Activated naive CD4-positive, alpha-beta T cell treated with anti-CD3 and anti-CD28 coated beads, Interleukin-2, amount 10 ng/mL, durations not matched to agents 7 days and 5 days (primary cell): ENCODE measurements around the gene B3GALT6.

Source experiments
- CTCF ChIA-PET: fragments of 350-600 bp; sonication (Branson Sonifier 250); formaldehyde crosslinking; loops from one replicate; lab custom pipeline; 2021; ENCODE audit warnings: antibody characterized with exemption; lab: Charles Lee
- DNase-seq: peaks from one replicate; pipeline ENCODE4 v3.0.0-alpha.2; 2020
- H3K27ac Mint-ChIP-seq: one replicate; pipeline ENCODE4 v1.8.0; 2021; ENCODE audit warnings: mild to moderate bottlenecking, moderate library complexity, mixed read lengths
- H3K27me3 Mint-ChIP-seq: one replicate; pipeline ENCODE4 v1.8.0; 2021; ENCODE audit warnings: mild to moderate bottlenecking, mixed read lengths
- H3K36me3 Mint-ChIP-seq: one replicate; pipeline ENCODE4 v1.8.0; 2021; ENCODE audit warnings: mixed read lengths
- H3K4me1 Mint-ChIP-seq: one replicate; pipeline ENCODE4 v1.8.0; 2021; ENCODE audit warnings: mixed read lengths
- H3K4me3 Mint-ChIP-seq: one replicate; pipeline ENCODE4 v1.8.0; 2021; ENCODE audit warnings: mild to moderate bottlenecking, moderate library complexity, mixed read lengths
- H3K9me3 Mint-ChIP-seq: one replicate; pipeline ENCODE4 v1.8.0; 2021; ENCODE audit warnings: mixed read lengths

The B3GALT6 gene

DNA sequence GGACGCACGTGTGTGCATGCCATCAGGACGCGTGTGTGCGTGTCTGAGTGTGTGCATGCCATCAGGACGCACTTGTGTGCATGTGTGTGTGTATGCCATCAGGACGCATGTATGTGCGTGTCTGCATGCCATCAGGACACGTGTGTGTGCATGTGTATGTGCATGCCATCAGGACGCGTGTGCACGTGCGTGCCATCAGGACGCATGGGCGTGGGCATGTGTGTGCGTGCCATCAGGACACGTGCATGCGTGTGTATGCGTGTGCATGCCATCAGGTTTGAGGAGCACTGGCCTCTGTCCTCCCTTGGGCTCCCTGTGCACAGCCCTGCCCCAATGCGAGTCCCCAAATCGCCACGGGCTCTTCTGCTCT is 27.1 kb downstream of the B3GALT6 start:
- CTCF ChIA-PET = no interaction called here
- H3K4me3 Mint-ChIP-seq = no peak overlapping the region
- no peaks in the 10 kb centered on the region for H3K9me3 Mint-ChIP-seq
- no peaks in the 10 kb centered on the region for H3K27me3 Mint-ChIP-seq
- DNase-seq = no peak
- H3K27ac Mint-ChIP-seq = no peak overlapping the region
- H3K4me1 Mint-ChIP-seq = peaks cover 16% of the 10 kb centered on the region
- peaks cover 45% of the 10 kb centered on the region for H3K36me3 Mint-ChIP-seq

- DNase-seq = no peak
- Mint-ChIP-seq H3K4me1 (peaks cover 16% of the 10 kb centered on the region), H3K27ac (peak overlapping the region; percentile 3), H3K27me3 (no peaks in the 10 kb centered on the region), H3K9me3 (no peaks in the 10 kb centered on the region), H3K4me3 (no peak overlapping the region), H3K36me3 (peaks cover 46% of the 10 kb centered on the region)
- CTCF ChIA-PET = no interaction called here
Measured at GRCh38 chr1:1259540-1259939, 27.5 kb downstream of the B3GALT6 start.

DNA sequence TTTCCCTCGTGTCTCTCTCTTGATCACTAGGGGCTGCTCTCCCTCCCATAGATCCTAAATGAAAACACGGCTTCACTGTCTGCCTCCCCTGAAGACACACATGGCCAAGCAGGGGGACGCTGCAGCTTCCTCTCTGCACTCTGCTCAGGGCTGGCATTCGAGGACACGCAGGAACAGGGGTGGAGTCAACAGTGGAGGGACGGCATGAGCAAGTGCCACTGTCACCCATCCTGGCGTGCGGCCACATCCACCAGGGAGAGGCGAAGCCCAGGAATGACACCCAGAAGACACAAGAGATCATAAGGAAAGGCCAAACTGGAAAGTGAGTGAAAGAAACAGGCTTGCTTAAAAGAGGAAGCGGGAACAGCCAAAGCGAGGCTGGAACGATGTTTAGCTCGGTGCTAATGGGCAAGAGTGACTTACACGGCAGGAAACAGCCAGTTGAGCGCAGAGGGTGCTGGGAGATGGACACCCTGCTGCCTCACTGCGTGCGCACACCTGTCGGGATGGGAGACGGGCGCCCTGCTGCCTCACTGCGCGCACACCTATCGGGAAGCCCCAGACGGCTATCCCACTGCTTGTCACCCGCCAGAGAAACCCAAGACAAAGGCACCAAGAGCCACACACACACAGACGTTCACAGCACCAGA is 28.0 kb downstream of the B3GALT6 start:
- Mint-ChIP-seq H3K27me3 (no peaks in the 10 kb centered on the region), H3K9me3 (no peaks in the 10 kb centered on the region), H3K4me3 (no peak overlapping the region), H3K27ac (peak overlapping the region; percentile 3), H3K4me1 (peaks cover 16% of the 10 kb centered on the region), H3K36me3 (peaks cover 44% of the 10 kb centered on the region)
- CTCF ChIA-PET = interaction anchor here (1.1 kb wide), 1 partner anchor 22 kb away, joined by 3 read pairs; no protein-coding TSS in a partner anchor
- no peak for DNase-seq

DNA sequence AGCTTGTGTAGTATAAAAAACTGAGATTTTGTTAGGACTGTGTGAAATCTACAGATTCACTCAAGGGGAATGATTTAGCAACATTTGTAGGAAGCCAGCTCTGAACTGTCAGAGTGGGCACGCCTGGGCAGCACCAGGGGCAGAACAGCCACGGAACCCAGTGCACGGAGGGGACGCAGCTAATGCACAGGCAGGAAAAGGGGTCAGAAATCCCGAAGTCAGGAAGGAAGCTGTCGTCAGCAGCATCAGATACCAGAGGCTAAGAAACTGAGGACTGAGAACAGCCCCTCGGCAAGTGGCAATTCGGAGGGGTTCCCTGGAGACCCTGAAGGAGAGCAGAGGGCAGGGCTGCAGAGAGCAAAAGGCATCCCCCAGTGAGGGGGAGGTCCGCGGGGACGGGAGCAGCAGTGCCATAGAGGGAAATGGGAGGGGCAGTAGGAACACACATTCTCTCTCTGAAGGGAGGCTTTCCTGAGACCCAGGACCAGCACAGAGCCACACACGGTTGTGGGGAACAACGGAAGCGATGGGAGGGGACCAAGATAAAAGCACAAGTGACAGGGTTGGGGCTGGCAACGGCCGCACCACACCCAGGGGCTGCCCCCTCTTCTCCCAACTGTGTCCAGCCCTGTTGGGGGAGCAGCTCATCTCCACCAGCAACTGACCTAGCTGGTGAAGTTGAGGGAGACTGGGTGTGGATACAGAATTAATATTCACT is 29.0 kb downstream of the B3GALT6 start:
- Mint-ChIP-seq H3K27ac (peak overlapping the region; percentile 85), H3K4me3 (no peak overlapping the region), H3K27me3 (no peaks in the 10 kb centered on the region), H3K36me3 (peaks cover 45% of the 10 kb centered on the region), H3K9me3 (no peaks in the 10 kb centered on the region), H3K4me1 (peaks cover 16% of the 10 kb centered on the region)
- CTCF ChIA-PET = interaction anchor here (1.1 to 1.9 kb wide), 2 partner anchors 23 to 139 kb away, joined by 3 to 9 read pairs; no protein-coding TSS in a partner anchor
- no peak for DNase-seq

DNA sequence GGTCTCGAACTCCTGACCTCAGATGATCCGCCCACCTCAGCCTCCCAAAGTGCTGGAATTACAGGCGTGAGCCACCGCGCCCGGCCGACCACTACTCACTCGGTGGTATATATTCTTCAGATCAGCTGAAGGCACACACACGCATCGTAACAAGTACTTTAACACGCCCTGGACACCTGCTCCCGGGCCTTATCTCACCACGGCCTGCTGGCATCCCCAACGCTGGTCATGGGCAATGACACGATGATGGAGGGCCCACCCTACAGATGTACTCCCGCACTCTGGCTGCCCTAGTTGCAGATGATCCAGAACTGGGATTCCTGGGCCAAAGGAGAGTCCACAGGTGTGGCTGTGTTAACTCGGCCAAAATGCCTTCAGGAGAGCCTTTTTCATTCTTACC is 30.0 kb downstream of the B3GALT6 start:
- no peaks in the 10 kb centered on the region for H3K9me3 Mint-ChIP-seq
- no peak for DNase-seq
- CTCF ChIA-PET = interaction anchor here (1.9 kb wide), 1 partner anchor 140 kb away, joined by 9 read pairs; no protein-coding TSS in a partner anchor
- no peak overlapping the region for H3K4me3 Mint-ChIP-seq
- no peaks in the 10 kb centered on the region for H3K27me3 Mint-ChIP-seq
- H3K4me1 Mint-ChIP-seq = peaks cover 16% of the 10 kb centered on the region
- H3K27ac Mint-ChIP-seq = no peak overlapping the region
- peaks cover 44% of the 10 kb centered on the region for H3K36me3 Mint-ChIP-seq

DNA sequence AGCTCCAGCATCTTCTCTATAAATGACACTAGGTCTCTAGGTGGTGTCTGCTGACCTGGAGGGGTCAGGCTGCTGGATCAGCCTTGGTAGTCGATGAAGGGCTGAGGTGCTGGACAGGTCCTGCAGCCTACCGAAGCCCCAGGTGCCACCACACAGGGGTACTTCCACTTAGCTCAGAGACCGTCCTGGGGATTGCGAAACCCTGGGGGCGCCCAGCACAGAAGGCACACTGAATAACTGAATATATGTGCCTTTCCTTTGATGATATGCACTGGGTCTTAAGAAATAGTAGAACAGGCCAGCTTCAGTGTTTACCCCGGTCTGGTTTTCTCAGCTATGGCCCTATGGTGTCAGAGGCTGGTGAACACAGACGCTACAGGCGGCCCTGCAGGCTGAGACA is 30.7 kb downstream of the B3GALT6 start:
- Mint-ChIP-seq H3K4me1 (peaks cover 14% of the 10 kb centered on the region), H3K27me3 (no peaks in the 10 kb centered on the region), H3K27ac (no peak overlapping the region), H3K9me3 (no peaks in the 10 kb centered on the region), H3K4me3 (no peak overlapping the region), H3K36me3 (peaks cover 45% of the 10 kb centered on the region)
- no peak for DNase-seq
- CTCF ChIA-PET = no interaction called here

- H3K36me3 Mint-ChIP-seq = peaks cover 43% of the 10 kb centered on the region
- no peak overlapping the region for H3K27ac Mint-ChIP-seq
- CTCF ChIA-PET = interaction anchor here (2.7 kb wide), 1 partner anchor 142 kb away, joined by 17 read pairs; no protein-coding TSS in a partner anchor
- no peak for DNase-seq
- H3K4me1 Mint-ChIP-seq = peaks cover 13% of the 10 kb centered on the region
- H3K9me3 Mint-ChIP-seq = no peaks in the 10 kb centered on the region
- no peaks in the 10 kb centered on the region for H3K27me3 Mint-ChIP-seq
- no peak overlapping the region for H3K4me3 Mint-ChIP-seq
Measured at GRCh38 chr1:1264026-1264425, 32.0 kb downstream of the B3GALT6 start.

DNA sequence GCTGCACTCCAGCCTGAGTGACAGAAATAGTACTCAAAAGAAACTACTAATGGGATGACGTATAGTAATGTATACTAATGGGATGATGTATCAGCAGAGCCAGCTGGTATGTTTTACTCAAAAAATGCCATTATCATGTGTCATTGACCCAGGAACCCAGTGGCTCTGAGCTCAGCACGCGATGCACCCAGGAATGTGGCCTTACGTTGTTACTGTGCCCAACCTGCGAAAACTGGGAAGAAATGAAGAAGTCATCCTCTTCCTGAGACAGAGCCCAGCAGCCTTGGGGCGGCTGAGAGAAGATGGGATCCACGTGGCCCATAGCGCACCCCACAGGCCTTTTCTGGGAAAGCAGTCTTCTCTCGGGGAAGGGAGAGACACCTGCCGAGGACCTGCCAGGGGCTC is 32.8 kb downstream of the B3GALT6 start:
- Mint-ChIP-seq H3K9me3 (no peaks in the 10 kb centered on the region), H3K4me1 (peaks cover 16% of the 10 kb centered on the region), H3K27ac (no peak overlapping the region), H3K4me3 (no peak overlapping the region), H3K36me3 (peaks cover 38% of the 10 kb centered on the region), H3K27me3 (no peaks in the 10 kb centered on the region)
- no peak for DNase-seq
- CTCF ChIA-PET = interaction anchor here (2.7 kb wide), 1 partner anchor 143 kb away, joined by 17 read pairs; no protein-coding TSS in a partner anchor

GRCh38 chr1:1267488-1268283 is 35.6 kb downstream of the B3GALT6 start:
- no peak overlapping the region for H3K27ac Mint-ChIP-seq
- H3K4me1 Mint-ChIP-seq = peaks cover 31% of the 10 kb centered on the region
- no peaks in the 10 kb centered on the region for H3K27me3 Mint-ChIP-seq
- peaks cover 45% of the 10 kb centered on the region for H3K36me3 Mint-ChIP-seq
- H3K9me3 Mint-ChIP-seq = no peaks in the 10 kb centered on the region
- no peak overlapping the region for H3K4me3 Mint-ChIP-seq
- CTCF ChIA-PET = interaction anchor here (1.5 kb wide), 1 partner anchor 145 kb away, joined by 3 read pairs; no protein-coding TSS in a partner anchor
- no peak for DNase-seq

DNA sequence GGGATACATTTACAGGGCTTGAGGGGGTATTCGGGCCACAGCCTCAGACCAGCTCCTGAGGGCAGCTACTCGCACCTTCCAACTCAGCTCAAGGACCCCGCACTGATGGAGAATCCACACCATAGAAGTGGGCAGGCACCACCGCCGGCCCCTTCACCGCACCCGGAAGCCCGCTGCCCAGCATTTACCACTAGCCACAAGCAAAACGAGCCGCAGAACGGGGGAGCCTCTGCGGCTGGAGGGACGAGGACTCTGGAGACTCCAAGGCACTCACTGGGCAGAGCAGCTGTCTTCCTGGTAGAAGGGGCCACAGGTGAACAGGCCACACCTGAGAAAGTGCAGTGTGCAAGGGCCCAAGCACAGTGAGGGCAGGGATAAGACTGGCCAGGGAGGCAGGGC is 36.2 kb downstream of the B3GALT6 start:
- Mint-ChIP-seq H3K36me3 (peaks cover 47% of the 10 kb centered on the region), H3K9me3 (no peaks in the 10 kb centered on the region), H3K27ac (no peak overlapping the region), H3K4me3 (no peak overlapping the region), H3K27me3 (no peaks in the 10 kb centered on the region), H3K4me1 (peaks cover 35% of the 10 kb centered on the region)
- no peak for DNase-seq
- CTCF ChIA-PET = interaction anchor here (1.5 kb wide), 1 partner anchor 146 kb away, joined by 3 read pairs; no protein-coding TSS in a partner anchor

DNA sequence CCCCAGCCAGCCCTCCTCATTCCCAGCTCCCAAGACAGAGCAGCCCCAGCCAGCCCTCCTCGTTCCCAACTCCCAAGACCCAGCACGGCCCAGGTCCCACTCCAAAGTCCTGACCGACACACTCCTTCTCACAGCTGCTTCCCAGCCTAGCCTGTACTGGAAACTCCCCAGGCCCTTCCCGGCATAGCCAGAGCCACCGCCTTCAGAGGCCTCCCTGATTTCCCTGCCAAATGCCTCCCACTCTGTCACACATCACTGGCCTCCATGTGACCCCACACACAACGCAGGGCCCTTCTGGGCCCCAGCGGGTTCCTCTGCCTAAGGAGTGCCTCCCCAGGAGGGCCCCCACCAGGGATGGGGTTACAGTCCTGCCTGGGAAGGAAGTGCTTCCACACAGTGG is 38.8 kb downstream of the B3GALT6 start:
- Mint-ChIP-seq H3K36me3 (peaks cover 40% of the 10 kb centered on the region), H3K4me1 (peaks cover 43% of the 10 kb centered on the region), H3K4me3 (peak overlapping the region; percentile 51), H3K9me3 (no peaks in the 10 kb centered on the region), H3K27ac (peak overlapping the region; percentile 29), H3K27me3 (no peaks in the 10 kb centered on the region)
- no peak for DNase-seq
- CTCF ChIA-PET = interaction anchor here (1.1 kb wide), 2 partner anchors 148 to 286 kb away, joined by 3 read pairs; no protein-coding TSS in a partner anchor

DNA sequence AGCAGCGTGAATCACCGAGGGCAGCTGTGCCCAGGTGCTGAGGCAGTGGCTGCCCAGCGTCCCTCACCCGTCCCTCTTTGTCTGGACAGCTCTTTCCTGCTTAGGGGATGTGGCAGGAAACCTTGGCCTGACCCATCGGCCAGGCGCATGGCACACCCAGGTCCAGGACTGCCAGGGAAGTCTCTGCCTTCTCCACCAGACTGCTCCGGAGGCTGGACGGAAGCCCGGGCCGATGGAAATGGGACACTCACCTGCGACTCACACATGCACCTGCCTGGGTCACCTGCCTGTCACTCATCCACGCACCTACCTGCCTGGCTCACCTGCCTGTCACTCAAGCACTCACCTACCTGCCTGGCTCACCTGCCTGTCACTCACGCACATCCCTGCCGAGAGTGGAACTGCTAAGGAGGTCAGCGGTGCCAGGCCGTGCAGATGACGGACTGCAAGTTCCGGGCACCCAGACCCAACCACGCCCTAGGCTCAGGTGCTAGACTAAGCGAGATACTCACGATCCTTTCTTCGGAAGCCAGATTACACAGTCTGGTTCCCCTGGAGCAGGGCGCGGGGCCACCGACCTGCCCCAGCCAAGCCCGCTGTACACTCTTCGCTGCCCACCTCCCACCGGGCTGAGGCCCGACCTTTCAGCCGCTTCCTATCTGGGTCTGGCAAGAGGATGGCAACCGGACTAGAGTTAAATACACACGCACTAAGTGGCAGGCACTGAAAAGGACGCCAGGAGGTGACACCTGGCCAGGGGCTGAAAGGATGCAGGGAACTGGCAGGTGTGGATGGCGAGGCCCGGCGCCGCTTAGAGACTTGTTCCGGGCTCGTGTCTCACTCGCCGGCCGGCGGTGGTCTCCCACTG is 40.5 kb downstream of the B3GALT6 start:
- Mint-ChIP-seq H3K27ac (peak overlapping the region; percentile 87), H3K36me3 (peaks cover 33% of the 10 kb centered on the region), H3K27me3 (no peaks in the 10 kb centered on the region), H3K4me3 (peak overlapping the region; percentile 90), H3K4me1 (peaks cover 44% of the 10 kb centered on the region), H3K9me3 (no peaks in the 10 kb centered on the region)
- DNase-seq = peak; percentile 44
- CTCF ChIA-PET = no interaction called here

DNA sequence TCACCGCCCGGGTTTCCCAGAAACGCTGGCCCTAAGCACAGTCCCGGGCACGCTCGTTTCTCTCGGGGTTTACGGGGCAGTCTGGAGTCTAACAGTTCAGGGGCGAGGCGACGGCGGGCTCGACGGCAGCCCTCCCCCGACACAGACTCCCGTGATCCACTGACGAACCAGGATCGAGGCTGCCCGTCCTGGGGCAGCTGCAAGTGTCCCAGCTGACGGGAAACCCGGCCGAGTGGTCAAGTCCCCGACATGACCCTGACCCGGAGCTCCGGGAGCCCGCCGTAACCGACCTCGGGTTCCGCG is 41.1 kb downstream of the B3GALT6 start:
- Mint-ChIP-seq H3K9me3 (no peaks in the 10 kb centered on the region), H3K36me3 (peaks cover 32% of the 10 kb centered on the region), H3K4me1 (peaks cover 44% of the 10 kb centered on the region), H3K4me3 (peak overlapping the region; percentile 90), H3K27ac (peak overlapping the region; percentile 87), H3K27me3 (no peaks in the 10 kb centered on the region)
- DNase-seq = no peak
- CTCF ChIA-PET = interaction anchor here (1.2 kb wide), 1 partner anchor 151 kb away, joined by 4 read pairs; no protein-coding TSS in a partner anchor
